GM18517 (cell line): ENCODE measurements around the gene VPS13C.
A peak's percentile ranks its signal among the peaks of the same experiment; 100 is the strongest.

Experiments
- ATAC-seq: cut with Tn5 transposase; IDR thresholded peaks from one replicate; pipeline ENCODE4 v1.9.1; 2021; ENCODE audit warnings: mild to moderate bottlenecking, moderate library complexity; ENCODE audit not compliant: unreplicated experiment

Gene VPS13C

DNA sequence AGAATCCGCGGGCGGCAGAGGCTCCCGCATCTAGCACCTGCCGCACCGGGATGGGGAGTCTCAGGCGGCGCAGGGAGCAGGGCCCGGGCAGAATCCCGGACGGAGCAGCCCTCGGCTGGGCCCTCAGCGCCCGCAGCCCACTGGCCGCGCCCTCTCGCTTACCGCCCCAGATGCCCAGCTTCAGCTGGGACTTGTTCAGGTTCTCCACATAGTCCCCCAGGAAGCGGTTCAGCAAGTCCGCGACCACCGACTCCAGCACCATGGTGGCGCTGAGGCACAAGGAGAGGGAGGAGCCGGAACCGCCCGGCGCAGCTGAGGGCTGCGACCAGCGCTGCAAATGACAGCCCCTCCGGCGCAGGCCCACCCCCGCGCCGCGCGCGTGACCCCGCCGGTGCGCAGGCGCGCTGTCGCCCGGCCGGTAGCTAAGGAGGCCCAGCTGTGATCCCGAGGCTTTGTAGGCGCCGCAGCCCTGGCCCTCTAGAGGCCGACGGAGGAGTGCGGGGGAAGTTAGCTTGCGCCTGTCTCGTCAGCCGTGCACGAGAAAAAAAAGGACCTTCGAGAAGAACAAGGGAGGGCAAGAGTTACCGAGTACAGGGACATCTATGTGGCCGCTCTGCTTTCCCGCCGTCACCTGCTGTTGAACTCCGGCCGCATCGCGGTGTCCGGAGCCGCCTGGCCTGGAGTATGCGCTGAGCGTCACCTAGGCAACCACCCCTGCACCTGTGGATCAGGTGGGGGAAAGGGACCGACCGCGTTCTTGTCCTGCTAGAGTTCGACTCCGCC, at the start of gene VPS13C:
Gene VPS13C (minus strand): TSS at position 335 of the 783 bp plus-strand sequence. CDS start 73 bp downstream, at position 262.
- ATAC-seq: peak; percentile 85

DNA sequence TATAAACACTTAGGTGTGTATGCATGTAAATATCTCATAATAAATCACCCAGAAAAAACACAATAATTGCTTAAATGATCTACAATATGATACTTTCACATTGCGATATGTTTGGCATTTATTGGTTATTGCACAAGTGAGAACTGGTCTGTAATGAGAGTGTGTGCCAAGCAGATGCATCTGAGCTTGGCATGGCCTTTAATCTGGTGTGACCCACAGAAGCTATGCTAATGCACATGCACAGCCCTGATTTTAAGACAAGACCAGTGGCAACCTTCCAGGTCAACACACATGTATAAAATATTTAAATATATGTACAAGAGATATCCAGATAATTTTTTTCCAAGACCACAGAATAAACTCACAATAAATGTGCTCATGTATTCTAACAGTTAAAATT, 49.2 kb upstream of the VPS13C start:
- no peak for ATAC-seq

DNA sequence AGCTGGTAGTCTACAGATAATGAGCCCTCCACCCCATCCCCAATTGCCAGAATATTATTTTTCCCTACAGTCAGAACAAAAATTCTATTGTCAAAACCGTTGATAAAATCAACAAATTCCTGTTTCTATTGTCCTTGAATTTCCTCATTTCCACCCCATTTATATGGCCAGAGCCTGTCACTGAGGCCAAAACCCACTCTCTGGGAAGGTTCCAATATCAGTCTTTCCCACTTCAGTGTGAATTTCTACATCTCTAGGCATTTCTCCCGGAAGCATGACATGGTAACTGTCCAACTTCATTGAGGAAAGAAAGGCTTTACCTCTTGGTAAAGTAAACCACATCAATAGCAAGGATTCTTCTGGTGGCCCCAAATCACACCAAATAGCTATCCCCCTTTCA, 48.2 kb upstream of the VPS13C start:
- no peak for ATAC-seq

GRCh38 chr15:62107571-62108121, 47.4 kb upstream of the VPS13C start:
- no peak for ATAC-seq

- no peak for ATAC-seq
These were observed 45.8 kb upstream of the VPS13C start for GRCh38 chr15:62106096-62106495.

- ATAC-seq: no peak
These were observed 45.0 kb upstream of the VPS13C start for GRCh38 chr15:62105266-62105665.

GRCh38 chr15:62104846-62105245, 44.6 kb upstream of the VPS13C start:
- ATAC-seq: no peak

GRCh38 chr15:62104401-62104800, 44.2 kb upstream of the VPS13C start:
- ATAC-seq: no peak

DNA sequence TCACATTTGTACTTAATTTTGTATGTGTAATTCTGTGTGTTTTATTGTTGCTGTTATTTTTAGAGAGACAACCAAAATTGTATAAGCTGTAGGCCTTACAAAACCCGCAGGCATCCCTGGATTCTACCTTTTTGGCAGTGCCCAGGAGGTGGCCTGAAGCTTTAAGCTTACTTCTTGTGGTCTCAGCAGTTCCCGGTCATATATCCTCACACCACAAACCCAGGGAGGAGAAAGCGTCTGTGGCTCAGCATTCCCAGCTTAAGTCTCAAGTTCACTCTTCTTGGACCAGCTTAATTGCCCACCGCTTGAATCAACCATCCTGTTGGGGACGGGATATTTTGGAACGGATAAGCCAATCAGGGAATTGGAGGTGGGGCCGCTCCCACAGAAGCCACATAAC, 43.2 kb upstream of the VPS13C start:
- no peak for ATAC-seq

DNA sequence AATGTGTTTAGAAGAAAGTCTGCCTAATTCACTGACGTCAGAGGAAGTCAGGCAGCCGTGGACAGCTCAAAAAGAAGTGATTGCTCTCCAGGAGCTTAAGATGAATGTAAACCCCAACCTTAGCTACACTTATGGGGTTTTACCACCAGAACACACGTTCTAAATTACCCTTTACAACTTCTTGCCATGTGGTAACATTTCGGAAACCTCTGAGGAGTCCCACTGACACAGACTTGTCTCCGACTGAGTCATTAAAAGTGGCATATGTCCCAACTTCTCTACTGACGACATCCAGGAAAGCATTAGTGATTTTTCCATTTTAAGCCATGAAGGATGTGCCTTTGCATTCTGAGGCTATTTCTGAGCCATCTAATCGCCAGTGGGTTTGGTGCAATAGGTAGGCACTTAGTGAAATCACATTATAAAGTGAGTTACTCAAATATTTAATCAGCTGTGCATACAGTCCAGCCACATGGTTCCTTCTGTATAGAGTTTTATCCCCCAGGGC, 38.9 kb upstream of the VPS13C start:
- ATAC-seq: no peak

DNA sequence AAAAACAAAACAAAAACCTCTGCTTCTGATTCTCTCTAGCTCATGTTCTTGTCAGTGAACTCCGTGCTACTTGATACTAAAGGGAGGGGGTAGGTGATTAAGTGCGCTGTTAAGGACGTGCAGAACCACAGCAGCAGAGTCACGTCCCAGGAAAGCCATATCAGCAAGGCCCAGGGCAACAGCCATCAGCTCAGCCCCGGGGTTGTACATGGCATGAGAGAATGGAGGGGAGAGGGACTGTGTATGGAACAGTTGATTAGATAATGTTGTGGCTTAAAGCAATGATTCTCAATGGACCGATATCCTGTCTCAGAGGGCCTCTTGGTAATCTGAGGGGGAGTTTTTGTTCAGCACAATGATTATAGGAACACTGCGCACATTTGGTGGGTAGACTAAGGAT, 34.1 kb upstream of the VPS13C start:
- ATAC-seq: no peak

- no peak for ATAC-seq
These were observed 33.6 kb upstream of the VPS13C start for GRCh38 chr15:62093809-62094208.

DNA sequence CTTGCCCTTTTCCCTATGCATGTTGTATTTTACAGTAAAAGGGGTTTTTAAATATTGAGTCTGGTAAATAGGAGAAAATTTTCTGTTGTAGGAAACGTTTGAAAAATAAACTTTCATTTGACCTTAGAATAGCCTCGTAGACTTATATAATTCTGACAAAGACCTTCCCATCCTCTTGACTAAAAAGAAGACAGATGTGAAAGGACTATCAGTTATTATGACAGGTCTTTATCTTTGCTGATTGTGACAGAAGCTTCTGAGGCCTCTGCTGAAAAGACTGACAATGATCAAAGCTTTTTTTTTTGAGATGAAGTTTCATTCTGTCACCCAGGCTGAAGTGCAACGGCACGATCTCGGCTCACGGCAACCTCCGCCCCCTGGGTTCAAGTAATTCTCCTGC, 30.7 kb upstream of the VPS13C start:
- ATAC-seq: no peak

DNA sequence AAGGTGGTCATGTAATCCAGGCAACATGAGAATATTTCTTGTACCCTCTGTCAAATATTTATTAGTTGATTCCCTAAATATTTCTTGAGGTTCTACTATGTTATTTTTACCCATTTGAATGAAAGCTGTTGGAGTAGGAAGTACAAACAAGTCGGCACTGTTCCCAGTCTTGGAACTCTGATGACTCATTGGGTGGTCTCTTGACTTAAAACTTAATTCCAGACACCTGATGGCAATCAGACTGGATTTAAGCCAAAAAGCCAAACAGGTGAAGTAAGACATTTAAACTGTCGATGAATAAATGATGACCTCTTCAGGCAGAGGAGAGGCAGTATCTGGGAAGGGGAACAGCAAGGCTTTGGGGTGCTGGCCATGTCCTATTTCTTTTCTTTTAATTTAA, 29.4 kb upstream of the VPS13C start:
- ATAC-seq: no peak

DNA sequence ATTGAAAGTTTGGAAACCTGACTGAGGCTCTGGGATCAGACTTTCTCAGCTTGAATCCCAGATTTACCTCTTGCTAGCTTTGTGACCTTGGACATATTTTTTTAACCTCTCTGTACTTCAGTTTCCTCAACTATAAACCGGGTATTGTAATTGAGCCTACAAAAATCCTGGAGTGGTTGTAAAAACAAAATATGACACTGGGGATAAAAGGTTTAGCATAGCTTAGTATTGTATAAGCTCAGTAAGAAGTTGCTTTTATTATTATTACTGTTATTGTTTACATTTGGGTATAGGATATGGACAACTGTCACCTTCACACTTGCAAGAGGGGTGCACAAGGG, 28.1 kb upstream of the VPS13C start:
- ATAC-seq: no peak

DNA sequence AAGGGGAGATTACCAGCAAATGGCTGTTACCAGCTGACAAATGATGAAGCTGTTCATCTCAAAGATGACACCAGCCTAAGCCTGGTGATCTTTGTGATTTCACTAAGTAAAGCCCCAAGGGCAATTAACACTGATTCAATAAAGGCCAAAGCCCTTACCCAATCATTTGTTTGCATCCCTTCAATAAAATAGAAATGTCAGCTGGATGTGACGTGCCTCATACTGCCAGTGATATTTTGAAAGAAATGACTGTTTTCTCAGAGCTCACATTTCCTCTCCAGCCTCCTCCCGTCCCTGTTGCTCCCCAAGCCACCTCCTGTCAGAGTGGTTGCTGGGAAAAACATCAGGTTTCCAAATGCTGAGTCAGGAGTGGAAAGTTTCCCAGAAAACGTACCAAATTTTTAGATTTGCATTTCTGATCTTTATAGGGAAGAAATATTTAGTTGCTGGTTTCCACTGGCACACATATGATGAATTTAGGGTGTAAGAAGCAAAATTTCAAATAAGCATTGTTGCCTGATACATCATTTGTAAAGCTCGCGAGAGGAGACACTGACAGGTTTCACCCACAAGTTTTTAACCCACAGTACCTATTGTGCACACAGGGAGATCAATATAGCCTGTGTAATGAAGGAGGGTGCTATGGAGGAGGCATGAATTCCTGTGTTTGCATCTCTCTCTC, 27.6 kb upstream of the VPS13C start:
- ATAC-seq: no peak

- no peak for ATAC-seq
These were observed 25.5 kb upstream of the VPS13C start for GRCh38 chr15:62085740-62086139.

- ATAC-seq: no peak
These were observed 23.2 kb upstream of the VPS13C start for GRCh38 chr15:62083194-62084154.

DNA sequence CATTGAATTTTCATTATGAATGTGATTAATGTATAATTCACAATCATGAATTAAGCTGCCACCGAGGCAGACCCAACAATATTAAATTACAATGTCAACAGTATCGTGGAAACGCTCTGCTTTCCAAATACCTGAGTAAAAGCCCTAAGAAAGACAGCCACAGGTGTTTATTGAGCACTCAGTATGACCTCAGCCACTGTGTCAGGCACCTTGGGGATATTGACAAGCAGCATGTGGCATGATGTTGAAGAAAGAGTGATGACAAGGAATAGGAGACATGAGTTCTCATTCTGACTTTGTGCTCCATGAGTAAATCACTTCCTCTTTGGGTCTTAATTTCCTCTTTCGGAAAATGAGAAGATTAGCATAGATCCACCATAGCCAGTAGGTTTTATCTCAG, 19.3 kb upstream of the VPS13C start:
- no peak for ATAC-seq

GRCh38 chr15:62075595-62076277, 15.5 kb upstream of the VPS13C start:
- ATAC-seq: no peak
